HG02852 (cell line): ENCODE results near the gene PSME4.
"Not testable (repeated sequence)": the region's sequence is repeated elsewhere in the genome, so short reads cannot be mapped to it uniquely, and the experiment has no call there.

Experiments
- ATAC-seq: cut with Tn5 transposase; IDR thresholded peaks from one replicate; pipeline ENCODE4 v1.9.1; 2021; ENCODE audit warnings: mild to moderate bottlenecking, moderate library complexity; ENCODE audit not compliant: unreplicated experiment

The PSME4 gene

DNA sequence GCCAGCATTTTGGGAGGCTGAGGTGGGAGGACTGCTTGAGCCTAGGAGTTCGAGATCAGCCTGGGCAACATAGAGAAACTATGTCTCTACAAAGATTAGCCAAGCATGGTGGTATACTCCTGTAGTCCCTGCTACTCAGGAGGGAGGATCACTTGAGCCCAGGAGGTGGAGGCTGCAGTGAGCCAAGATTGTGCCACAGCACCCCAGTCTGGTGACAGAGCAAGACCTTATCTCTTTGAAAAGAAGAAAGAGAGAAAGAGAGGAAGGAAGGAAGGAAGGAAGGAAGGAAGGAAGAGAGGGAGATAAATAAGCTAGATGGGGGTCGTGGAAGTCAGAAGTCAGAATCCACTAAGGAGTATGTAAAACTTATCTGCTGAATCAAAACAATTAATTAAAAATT is 127.2 kb downstream of the PSME4 start:
- ATAC-seq = no peak

DNA sequence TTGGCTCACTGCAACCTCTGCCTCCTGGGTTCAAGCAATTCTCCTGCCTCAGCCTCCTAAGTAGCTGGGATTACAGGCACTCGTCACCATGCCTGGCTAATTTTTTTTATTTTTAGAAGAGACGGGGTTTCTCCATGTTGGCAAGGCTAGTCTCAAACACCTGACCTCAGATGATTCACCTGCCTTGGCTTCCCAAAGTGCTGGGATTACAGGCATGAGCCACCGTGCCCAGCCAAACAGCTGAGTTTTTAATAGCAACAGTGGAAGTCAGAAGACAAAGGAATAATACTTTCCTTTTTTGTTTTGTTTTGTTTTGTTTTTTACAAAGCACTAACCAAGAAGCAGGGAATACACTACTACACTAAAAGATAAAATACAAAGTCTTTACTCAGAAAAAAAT is 127.9 kb downstream of the PSME4 start:
- no peak for ATAC-seq

DNA sequence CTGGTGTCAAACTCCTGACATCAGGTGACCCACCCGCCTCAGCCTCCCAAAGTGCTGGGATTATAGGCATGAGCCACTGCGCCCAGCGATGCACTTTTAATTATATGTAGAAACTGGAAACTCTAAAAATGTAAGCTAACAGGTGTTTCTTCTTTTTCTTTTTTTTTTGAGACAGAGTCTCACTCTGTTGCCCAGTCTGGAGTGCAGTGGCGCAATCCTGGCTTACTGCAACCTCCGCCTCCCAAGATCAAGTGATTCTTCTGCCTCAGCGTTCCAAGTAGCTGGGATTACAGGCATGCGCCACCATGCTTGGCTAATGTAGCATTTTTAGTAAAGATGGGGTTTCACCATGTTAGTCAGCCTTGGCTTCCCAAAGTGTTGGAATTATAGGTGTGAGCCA is 129.1 kb downstream of the PSME4 start:
- ATAC-seq = not testable (repeated sequence)

DNA sequence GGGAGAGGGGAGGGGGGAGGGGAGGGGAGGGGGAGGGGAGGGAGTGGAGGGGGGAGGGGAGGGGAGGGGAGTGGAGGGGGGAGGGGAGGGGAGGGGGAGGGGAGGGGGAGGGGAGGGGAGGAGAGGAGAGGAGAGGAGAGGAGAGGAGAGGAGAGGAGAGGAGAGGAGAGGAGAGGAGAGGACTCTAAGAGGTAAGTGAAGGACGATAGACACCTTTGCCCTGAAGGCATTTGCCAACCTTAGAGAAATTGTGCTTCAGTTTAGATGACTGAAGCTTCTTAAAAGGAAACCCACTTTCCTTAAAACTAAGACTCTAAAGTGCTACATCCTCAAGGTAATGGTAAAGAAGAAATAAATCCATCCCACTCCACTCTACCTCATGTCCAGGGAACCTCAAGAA is 130.2 kb downstream of the PSME4 start:
- ATAC-seq = no peak

DNA sequence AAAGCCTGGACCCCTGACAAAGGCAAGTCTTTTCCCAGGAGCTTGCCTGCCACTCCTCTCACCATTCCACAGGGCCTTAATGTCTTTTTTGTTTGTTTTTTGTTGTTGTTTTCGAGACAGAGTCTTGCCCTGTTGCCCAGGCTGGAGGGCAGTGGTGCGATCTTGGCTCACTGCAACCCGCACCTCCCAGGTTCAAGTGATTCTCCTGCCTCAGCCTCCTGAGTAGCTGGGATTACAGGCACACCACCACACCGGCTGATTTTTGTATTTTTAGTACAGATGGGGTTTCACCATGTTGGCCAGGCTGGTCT is 140.9 kb downstream of the PSME4 start:
- not testable (repeated sequence) for ATAC-seq

DNA sequence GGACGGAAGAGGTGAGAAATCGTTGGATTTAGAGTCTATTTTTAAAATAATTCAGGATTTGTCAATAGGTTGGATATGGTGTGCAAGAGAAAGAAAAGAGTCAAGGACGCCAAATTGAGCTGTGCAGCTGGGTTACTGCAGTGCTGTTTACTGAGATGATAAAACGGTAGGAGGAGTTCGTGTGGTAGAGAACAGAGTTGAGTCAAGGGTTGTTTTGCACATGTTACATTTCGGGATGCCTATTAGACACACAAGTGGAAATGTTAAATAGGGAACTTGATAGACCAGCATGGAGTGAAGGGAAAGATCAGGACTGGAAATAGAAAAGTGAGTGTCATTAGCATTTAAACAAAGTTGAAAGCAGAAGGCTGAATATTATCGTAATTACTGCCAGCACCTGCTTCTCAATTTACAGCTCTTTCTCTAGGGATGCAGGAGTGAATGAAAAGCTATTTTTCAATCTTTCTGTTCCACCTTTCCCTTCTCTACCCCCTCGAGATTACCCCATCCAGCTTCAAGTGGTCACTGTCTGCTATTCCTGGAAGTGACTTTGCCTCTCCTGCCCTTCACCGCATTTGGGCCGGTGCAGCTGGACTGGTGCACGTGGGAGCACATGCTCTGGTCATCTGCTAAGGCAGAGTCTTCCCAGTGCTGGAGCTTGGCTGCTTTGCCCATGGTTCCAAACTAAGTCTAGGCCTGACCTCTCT is 141.4 kb downstream of the PSME4 start:
- ATAC-seq = no peak

DNA sequence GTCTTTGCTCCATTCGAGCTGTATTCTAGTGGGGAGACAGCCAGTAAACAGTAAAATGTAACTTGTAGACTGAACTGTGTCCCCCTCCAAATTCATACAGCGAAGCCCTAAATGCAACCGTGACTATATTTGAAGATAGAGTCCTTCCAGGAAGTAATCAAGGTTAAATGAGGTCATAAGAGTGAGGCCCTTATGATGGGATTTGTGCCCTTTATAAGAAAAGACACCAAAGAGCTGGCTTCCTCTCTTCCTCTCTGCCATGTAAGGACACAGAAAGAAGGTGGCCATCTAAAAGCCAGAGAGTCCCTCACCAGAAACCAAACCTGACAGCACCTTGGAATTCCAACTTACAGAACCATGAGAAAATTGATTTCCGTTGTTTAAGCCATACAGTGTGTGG is 142.5 kb downstream of the PSME4 start:
- ATAC-seq = no peak

DNA sequence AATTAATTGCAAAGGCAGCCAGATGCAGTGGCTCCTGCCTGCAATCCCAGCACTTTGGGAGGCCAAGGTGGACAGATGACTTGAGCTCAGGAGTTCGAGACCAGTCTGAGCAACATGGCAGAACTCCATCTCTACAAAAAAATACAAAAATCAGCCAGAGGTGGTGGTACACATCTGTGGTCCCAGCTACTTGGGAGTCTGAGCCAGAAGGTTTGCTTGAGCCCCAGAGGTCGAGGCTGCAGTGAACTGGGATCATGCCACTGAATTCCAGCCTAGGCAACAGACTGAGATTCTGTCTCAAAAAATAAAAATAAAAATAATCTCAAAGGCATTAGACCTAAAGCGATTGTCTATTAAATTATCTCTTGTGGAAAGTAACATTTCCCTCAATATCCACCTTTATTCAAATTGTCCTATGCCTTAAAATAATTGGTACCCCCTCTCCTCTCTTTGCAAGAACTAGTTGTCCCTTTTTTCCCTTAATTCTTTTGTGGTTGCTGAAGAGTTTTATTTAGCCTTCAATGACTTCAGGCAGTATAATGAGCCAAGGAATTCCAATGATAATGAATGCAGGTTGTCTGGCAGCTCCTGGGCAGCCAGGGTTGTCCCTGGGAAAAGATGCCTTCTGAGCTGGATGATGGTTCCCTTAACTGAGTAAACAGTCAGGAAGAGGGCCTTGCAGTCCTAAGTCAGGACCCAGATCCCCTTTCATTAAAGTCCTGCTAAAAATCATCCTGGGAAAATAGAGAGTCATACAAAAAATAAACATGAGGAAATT is 143.2 kb downstream of the PSME4 start:
- ATAC-seq = no peak

DNA sequence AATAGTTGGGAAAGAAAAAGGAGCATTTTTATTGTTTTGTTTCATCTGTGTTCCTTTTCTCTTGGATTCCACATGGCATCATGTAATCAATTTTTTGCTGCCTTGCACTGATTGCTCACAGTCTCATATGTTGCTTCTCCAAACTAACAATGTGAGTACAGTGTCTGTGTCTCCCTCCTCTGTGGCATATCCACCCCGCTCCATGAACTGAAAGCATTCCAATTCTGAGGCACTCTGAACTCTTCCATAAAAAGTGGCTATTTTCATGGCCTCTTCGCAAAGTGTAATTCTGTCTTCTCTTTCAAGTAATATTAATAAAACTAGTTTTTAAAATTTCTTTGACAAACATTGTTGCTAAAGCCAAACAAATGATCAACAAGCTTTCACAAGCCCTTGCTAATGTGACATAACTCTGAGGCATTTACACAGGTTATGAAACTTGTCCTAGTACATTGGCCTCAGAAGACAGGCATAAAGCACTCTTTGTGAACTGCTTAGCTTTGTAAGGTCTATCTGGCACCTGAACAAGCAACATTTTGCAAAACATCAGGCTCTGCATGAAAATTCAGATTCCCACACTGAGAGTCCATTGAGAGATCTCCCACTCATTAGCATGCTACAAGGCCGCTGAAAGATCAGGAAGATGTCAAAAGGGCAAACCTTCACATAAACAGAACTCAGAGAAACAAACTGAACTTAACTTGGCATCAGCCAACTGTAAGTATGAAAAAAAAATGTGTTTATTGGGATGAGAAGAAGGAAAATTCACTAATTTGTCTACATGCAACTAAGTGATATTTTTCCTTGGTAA is 144.0 kb downstream of the PSME4 start:
- ATAC-seq = no peak

DNA sequence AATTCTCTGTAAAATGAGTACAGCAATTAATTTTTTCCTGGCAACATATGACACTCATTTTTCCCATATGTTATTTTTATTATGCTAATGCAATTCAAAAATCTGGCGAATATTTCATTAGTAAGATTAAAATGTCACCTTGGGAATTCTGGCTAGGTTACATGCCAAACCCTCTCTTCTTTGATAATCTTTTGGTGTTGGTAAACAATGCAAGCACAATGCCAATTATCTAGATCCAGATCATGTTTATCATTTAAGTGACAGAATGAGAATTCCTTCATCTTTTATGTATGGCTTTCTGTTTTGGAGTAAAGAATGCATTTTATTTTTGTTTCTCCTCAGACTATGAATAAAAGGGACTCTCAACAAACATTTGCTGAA is 144.8 kb downstream of the PSME4 start:
- no peak for ATAC-seq

DNA sequence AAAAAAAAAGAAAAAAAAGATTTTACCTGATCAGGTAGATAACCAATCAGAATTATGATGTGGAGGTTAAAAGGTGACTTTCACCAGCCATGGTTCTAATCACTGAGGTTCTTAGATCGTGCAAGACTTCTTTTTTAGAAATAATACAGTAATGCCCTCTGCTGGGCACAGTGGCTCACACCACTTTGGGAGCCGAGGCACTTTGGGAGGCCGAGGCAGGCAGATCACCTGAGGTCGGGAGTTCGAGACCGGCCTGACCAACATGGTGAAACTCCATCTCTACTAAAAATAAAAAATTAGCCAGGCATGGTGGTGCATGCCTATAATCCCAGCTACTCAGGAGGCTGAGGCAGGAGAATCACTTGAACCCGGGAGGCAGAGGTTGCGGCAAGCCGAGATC is 147.2 kb downstream of the PSME4 start:
- ATAC-seq = not testable (repeated sequence)

DNA sequence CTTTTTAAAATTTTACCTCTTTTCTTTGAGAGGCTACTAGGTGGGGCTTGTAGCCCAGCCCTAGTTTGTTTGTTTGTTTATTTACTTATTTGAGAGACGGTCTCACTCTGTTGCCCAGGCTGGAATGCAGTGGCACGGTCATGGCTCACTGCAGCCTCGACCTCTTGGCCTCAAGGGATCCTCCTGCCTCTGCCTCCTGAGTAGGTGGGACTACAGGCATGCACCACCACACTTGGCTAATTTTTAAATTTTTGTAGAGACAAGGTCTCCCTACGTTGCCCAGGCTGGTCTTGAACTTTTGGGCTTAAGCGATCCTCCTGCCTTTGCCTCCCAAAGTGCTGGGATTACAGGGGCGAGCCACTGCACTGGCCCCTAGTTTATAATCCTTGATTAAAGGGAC is 149.0 kb downstream of the PSME4 start:
- no peak for ATAC-seq

DNA sequence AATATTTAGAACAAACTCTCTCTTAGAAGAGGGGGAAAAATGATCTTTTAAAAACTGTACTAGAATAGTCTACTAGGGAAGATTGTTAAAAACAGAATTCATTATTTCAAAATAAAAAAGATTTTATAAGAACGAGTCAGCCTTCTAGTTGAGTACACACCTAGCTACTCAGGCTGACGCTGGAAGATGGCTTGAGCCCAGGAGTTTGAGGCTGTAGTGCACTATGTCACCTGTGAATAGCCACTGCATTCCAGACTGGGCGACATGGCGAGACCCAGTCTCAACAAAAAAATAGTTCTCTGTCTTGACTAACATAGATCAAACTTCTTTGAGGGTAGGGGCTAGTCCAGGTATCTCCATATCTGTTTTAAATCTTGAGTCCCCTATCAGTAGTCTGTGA is 150.1 kb downstream of the PSME4 start:
- ATAC-seq = no peak

DNA sequence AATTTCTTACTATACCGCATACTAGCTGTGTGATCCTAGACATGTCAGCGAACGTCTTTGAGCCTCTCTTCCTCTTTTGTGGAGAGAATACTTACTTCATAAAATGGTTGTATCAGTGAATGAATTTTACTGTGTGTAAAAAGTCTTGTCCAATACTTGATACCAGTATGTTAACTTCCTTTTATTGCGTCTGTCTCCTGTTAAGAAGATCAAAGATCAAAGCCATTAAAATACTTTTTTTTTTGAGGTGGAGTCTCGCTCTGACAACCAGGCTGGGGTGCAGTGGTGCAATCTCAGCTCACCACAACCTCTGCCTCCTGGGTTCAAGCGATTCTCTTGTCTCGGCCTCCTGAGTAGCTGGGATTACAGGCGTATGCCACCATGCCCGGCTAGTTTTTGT is 150.7 kb downstream of the PSME4 start:
- ATAC-seq = no peak

DNA sequence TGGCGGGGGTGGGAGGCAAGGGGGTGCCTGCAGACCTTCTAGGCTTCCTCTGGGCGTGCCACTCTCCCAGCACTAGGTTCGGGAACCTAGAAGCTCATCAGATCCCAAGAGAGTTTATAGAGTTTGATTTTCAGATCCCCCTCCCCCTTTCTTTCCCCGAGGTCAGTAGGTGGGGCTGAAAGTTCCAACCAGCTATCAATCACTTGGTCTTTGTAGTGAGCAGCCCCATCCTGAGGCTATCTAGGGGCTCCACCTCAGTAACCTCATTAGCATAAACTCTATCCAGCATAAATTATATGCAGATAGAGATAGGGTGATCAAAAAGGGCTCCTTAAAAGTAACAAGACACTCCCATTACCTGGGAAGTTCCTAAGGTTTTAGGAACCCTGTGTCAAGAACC is 151.2 kb downstream of the PSME4 start:
- no peak for ATAC-seq

DNA sequence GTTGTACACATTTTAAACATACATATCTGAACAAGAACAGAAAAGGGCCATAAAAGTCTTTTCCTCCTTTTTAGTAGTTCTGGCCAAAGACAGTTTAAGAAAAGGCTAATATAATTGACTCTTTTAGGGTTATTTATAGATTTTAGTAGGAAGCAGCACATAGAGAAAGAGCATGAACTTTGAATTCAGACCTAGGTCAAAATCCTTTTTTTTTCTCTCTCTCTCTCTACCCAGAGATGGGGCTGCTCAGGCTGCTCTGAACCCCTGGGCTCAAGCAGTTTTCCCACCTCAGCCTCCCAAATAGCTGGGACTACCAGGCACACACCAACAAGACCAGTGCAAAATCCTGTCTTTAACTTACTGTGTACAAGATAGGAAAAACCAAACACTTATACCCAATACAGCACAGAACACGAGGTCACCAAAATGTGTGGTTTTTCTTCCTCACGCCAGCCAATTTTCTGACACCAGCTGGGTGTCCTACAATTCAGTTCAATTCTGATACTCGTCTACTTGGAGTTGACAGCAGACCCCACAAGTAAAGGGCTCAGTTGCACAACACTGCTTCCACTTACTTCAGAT is 151.8 kb downstream of the PSME4 start:
- no peak for ATAC-seq
